GM12891 (cell line): ENCODE measurements around the gene DHRS4.

Experiments used
- PAX5 ChIP-seq: IDR thresholded peaks from 2 replicates; pipeline ENCODE4 v1.6.1; 2011; ENCODE audit warnings: low read length, moderate library complexity, mild to moderate bottlenecking; ENCODE audit not compliant: insufficient read depth, severe bottlenecking
- POLR2A ChIP-seq: IDR thresholded peaks from 2 replicates; pipeline ENCODE4 v1.6.1; 2011; ENCODE audit warnings: low read depth, low read length, control low read depth
- POLR2AphosphoS5 ChIP-seq: IDR thresholded peaks from 2 replicates; pipeline ENCODE4 v1.6.1; 2011; ENCODE audit warnings: low read depth, low read length, control low read depth
- TAF1 ChIP-seq: IDR thresholded peaks from 2 replicates; pipeline ENCODE4 v1.6.1; 2011; ENCODE audit warnings: low read depth, low read length, control low read depth

DNA sequence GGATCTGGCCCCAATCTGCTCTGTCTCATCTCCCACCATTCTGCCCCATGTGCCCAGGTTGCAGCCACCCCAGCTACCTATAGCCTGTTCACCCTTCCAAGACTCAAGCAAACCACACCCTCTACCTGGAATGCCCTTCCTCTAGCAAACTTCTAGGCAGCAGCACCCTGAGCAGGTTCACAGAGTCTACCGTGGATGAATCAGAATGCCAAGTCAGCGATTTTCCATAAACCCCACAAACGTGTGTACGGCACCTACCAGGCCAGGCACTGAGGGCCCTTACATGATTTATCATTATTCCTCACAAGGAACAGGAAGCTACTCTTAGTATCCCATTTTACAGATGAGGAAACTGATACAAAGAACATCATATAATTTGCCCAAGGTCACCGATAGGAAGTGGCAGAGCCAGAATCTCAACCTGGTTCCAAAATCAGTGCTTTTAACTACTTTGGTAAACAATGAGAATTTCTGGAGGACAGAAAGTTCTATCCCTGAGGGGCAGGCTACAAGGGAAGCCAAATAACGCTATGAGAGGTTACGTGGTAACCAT lies 28.0 kb upstream of the DHRS4 start:
- TF ChIP-seq POLR2A (no peak), TAF1 (no peak), POLR2AphosphoS5 (no peak), PAX5 (no peak)
